22Rv1 (cell line): ENCODE data around the gene HMSD.
A peak's percentile ranks its signal among the peaks of the same experiment; 100 is the strongest.

Experiments used
- H3K27ac ChIP-seq: fragments of 450-650 bp; 2 replicates; pipeline ENCODE4 v1.5.1; 2017
- CTCF ChIP-seq: fragments of 450-650 bp; IDR thresholded peaks from 2 replicates; pipeline ENCODE4 v1.5.1; 2017; ENCODE audit warnings: mild to moderate bottlenecking
- ZFX ChIP-seq: fragments of 450-650 bp; IDR thresholded peaks from 2 replicates; pipeline ENCODE4 v1.6.1; 2017; ENCODE audit warnings: antibody characterized with exemption, borderline replicate concordance

HMSD gene

GRCh38 chr18:63969942-63970808 is 21.1 kb downstream of the HMSD start, which contains the start of gene SERPINB8:
Gene SERPINB8 (plus strand): TSS chr18:63970081. CDS start chr18:63978309, 8,228 bp downstream.
- peak within 1 kb of the TSS; percentile 91 for H3K27ac ChIP-seq
- no peak for TF ChIP-seq ZFX
- no peak for TF ChIP-seq CTCF

- TF ChIP-seq CTCF = no peak
- no peak for TF ChIP-seq ZFX
- H3K27ac ChIP-seq = peak overlapping the region; percentile 91
These were observed 21.7 kb downstream of the HMSD start for GRCh38 chr18:63970809-63971205.

- peak overlapping the region; percentile 91 for H3K27ac ChIP-seq
- TF ChIP-seq CTCF (no peak), ZFX (no peak)
These were observed 22.4 kb downstream of the HMSD start for GRCh38 chr18:63971320-63972001.

GRCh38 chr18:63972002-63972376 is 22.9 kb downstream of the HMSD start:
- no peak for TF ChIP-seq CTCF
- no peak for TF ChIP-seq ZFX
- H3K27ac ChIP-seq = no peak overlapping the region

GRCh38 chr18:63974991-63975390 is 25.9 kb downstream of the HMSD start:
- peak; percentile 37 for TF ChIP-seq CTCF
- no peak for TF ChIP-seq ZFX
- no peak overlapping the region for H3K27ac ChIP-seq

- no peak for TF ChIP-seq ZFX
- H3K27ac ChIP-seq = no peak overlapping the region
These were observed 26.5 kb downstream of the HMSD start for GRCh38 chr18:63975628-63976027.

GRCh38 chr18:63977040-63977439 is 27.9 kb downstream of the HMSD start:
- TF ChIP-seq ZFX = no peak
- no peak for TF ChIP-seq CTCF
- H3K27ac ChIP-seq = no peak overlapping the region
